MM.1S (cell line): ENCODE results near the gene AGO3.

Source experiments
- DNase-seq: peaks from one replicate; pipeline ENCODE4 v3.0.0-alpha.2; 2015
- H2AFZ ChIP-seq: fragments of 300-600 bp; sonication (generic); 2 replicates; pipeline ENCODE4 v1.6.0; 2016; ENCODE audit warnings: antibody characterized with exemption, low read length
- H3F3A ChIP-seq: fragments of 300-600 bp; sonication (generic); 2 replicates; pipeline ENCODE4 v1.6.1; 2016; ENCODE audit warnings: mild to moderate bottlenecking, antibody characterized with exemption, low read length, moderate library complexity, mixed read lengths; ENCODE audit not compliant: insufficient read depth
- H3K27ac ChIP-seq: fragments of 300-600 bp; sonication (generic); 2 replicates; pipeline ENCODE4 v1.5.1; 2016; ENCODE audit warnings: mild to moderate bottlenecking, low read length
- H3K27me3 ChIP-seq: fragments of 300-600 bp; sonication (generic); replicated peaks from 2 replicates; pipeline ENCODE4 v1.6.0; 2016; ENCODE audit warnings: low read length; ENCODE audit not compliant: insufficient read depth
- H3K36me3 ChIP-seq: fragments of 300-600 bp; sonication (generic); replicated peaks from 2 replicates; pipeline ENCODE4 v1.6.1; 2016; ENCODE audit warnings: mild to moderate bottlenecking, low read length, mixed read lengths; ENCODE audit not compliant: insufficient read depth
- H3K4me1 ChIP-seq: fragments of 300-600 bp; sonication (generic); 2 replicates; pipeline ENCODE4 v1.6.1; 2016; ENCODE audit warnings: low read length, mixed read lengths
- H3K4me2 ChIP-seq: fragments of 300-600 bp; sonication (generic); 2 replicates; pipeline ENCODE4 v1.6.0; 2016; ENCODE audit warnings: low read depth, low read length
- H3K4me3 ChIP-seq: fragments of 300-600 bp; sonication (generic); 2 replicates; pipeline ENCODE4 v1.5.1; 2016; ENCODE audit warnings: low read length, mixed read lengths
- H3K79me2 ChIP-seq: fragments of 300-600 bp; sonication (generic); 2 replicates; pipeline ENCODE4 v1.6.1; 2016; ENCODE audit warnings: mixed run types, low read length, mixed read lengths
- H3K9ac ChIP-seq: fragments of 300-600 bp; sonication (generic); 2 replicates; pipeline ENCODE4 v1.6.1; 2016; ENCODE audit warnings: low read length, mixed read lengths
- H3K9me2 ChIP-seq: fragments of 300-600 bp; sonication (generic); replicated peaks from 2 replicates; pipeline ENCODE4 v1.6.1; 2016; ENCODE audit warnings: mild to moderate bottlenecking, low read length, mixed read lengths; ENCODE audit not compliant: insufficient read depth
- H3K9me3 ChIP-seq: fragments of 300-600 bp; sonication (generic); replicated peaks from 2 replicates; pipeline ENCODE4 v1.6.1; 2016; ENCODE audit warnings: mild to moderate bottlenecking, low read length, mixed read lengths; ENCODE audit not compliant: insufficient read depth
- H4K20me1 ChIP-seq: fragments of 300-600 bp; sonication (generic); 2 replicates; pipeline ENCODE4 v1.6.1; 2016; ENCODE audit warnings: mild to moderate bottlenecking, low read length, moderate library complexity, mixed read lengths; ENCODE audit not compliant: insufficient read depth
- CTCF ChIP-seq: fragments of 300-600 bp; sonication (generic); IDR thresholded peaks from 2 replicates; pipeline ENCODE4 v1.5.1; 2016; ENCODE audit warnings: antibody characterized with exemption, low read length, mixed read lengths
- EZH2 ChIP-seq: fragments of 300-600 bp; sonication (generic); optimal IDR thresholded peaks from 2 replicates; pipeline ENCODE3; 2017; ENCODE audit warnings: low read depth, mild to moderate bottlenecking, antibody characterized with exemption, low read length, mixed read lengths
- EZH2phosphoT487 ChIP-seq: fragments of 300-600 bp; sonication (generic); IDR thresholded peaks from 2 replicates; pipeline ENCODE4 v1.6.1; 2018; ENCODE audit warnings: antibody characterized with exemption, low read length

Gene AGO3

DNA sequence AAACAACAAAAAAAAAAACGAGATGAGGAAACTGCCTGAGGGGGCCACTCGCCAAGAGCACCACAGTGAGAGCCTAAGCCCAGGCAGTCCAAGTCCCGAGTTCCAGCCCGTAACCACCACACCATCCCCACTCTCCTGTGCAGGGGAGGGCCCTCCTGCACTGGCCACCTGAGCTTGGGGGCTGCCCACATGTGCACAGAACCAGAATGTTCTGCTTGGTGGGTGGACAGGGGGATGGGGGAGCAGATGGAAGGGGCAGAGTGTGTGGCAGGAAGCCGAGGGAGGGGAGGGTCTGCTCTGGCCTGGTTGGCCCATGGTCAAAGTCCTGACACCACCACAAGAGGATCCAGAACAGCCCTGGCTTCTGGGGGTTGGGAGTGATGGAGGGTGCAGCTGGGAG is 175.4 kb downstream of the AGO3 start:
- Histone ChIP-seq H3K9ac (no peak overlapping the region), H3K9me3 (no peaks in the 10 kb centered on the region), H3K36me3 (no peaks in the 10 kb centered on the region), H3K9me2 (no peaks in the 10 kb centered on the region), H3K27me3 (no peaks in the 10 kb centered on the region), H3K4me1 (no peaks in the 10 kb centered on the region), H4K20me1 (no peaks in the 10 kb centered on the region), H3K4me2 (no peak overlapping the region), H3K27ac (no peak overlapping the region), H3K4me3 (no peak overlapping the region), H3K79me2 (no peaks in the 10 kb centered on the region), H2AFZ (no peak overlapping the region), H3F3A (no peaks in the 10 kb centered on the region)
- no peak for DNase-seq
- TF ChIP-seq EZH2phosphoT487 (no peak), EZH2 (no peak), CTCF (no peak)

GRCh38 chr1:36107394-36107793 is 176.5 kb downstream of the AGO3 start:
- Histone ChIP-seq H3K9me2 (no peaks in the 10 kb centered on the region), H2AFZ (no peak overlapping the region), H3K4me1 (no peaks in the 10 kb centered on the region), H3K27ac (no peak overlapping the region), H3F3A (no peaks in the 10 kb centered on the region), H3K36me3 (no peaks in the 10 kb centered on the region), H4K20me1 (no peaks in the 10 kb centered on the region), H3K9ac (no peak overlapping the region), H3K79me2 (no peaks in the 10 kb centered on the region), H3K27me3 (no peaks in the 10 kb centered on the region), H3K4me2 (no peak overlapping the region), H3K4me3 (no peak overlapping the region), H3K9me3 (no peaks in the 10 kb centered on the region)
- TF ChIP-seq EZH2phosphoT487, result no peak
- no peak for TF ChIP-seq CTCF
- TF ChIP-seq EZH2, result no peak
- DNase-seq, result no peak

- Histone ChIP-seq H3K27me3 (no peaks in the 10 kb centered on the region), H3K36me3 (no peaks in the 10 kb centered on the region), H3K4me1 (no peaks in the 10 kb centered on the region), H3K9me3 (no peaks in the 10 kb centered on the region), H3K9me2 (no peaks in the 10 kb centered on the region), H3K79me2 (no peaks in the 10 kb centered on the region), H2AFZ (no peak overlapping the region), H3K4me2 (no peak overlapping the region), H3K9ac (no peak overlapping the region), H4K20me1 (no peaks in the 10 kb centered on the region), H3K27ac (no peak overlapping the region), H3F3A (no peaks in the 10 kb centered on the region), H3K4me3 (no peak overlapping the region)
- DNase-seq, result no peak
- TF ChIP-seq EZH2phosphoT487 (no peak), CTCF (no peak), EZH2 (no peak)
These were observed 177.4 kb downstream of the AGO3 start for GRCh38 chr1:36108314-36108713.
